Stimulated activated CD8-positive, alpha-beta memory T cell treated with anti-CD3 and anti-CD28 coated beads, Interleukin-7, amount 100 ng/mL, for 24 hours (primary cell): ENCODE results near the gene OGDH.
A peak's percentile ranks its signal among the peaks of the same experiment; 100 is the strongest.

Experiments
- DNase-seq: peaks from one replicate; pipeline ENCODE4 v3.0.0-alpha.2; 2020; ENCODE audit warnings: low read depth

Gene OGDH

DNA sequence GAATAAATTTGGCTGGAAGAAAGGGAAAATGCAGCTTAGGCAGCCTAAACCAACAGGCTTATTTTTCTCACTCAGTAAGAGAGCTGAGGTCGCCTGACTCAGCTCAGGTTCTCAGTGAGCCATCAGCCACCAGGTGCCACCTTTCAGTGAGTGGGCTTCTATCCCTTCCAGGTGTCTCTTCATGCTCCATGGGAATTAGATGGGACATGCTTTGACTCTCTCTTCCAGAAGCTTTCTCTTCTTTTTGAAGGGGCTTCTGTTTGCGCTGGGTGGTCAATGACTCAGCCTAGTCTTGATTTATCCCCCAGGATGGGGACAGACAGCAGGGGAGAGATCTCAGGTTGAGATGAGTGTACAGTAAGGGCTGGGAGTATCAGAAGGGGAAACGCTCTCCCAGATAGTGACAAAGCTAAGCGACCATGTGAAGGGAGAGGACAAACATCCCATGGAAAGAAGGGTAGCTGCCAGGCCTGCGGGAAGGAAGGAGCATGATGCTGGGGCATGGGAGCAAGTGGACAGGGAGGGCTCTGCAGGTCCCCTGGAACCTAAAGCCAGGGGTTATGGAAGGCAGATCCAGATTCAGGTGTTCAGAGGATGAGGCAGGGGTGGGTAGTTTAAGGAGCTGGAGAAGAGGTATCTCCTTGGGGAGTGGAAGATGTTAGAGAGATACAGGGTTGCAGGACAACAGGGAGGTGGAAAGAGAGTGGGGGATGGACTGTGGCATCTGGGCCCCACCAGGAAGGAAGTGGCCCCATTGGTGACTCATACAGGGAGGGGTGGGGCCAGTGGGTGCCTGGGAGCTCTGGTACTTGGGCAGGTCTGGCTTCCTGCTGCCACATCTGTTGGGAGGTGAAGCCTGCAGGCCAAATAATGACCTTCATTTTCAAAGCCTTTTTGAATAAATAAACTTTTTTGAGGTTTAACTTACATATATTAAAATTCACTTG is 32.5 kb downstream of the OGDH start:
- peak; percentile 67 for DNase-seq

DNA sequence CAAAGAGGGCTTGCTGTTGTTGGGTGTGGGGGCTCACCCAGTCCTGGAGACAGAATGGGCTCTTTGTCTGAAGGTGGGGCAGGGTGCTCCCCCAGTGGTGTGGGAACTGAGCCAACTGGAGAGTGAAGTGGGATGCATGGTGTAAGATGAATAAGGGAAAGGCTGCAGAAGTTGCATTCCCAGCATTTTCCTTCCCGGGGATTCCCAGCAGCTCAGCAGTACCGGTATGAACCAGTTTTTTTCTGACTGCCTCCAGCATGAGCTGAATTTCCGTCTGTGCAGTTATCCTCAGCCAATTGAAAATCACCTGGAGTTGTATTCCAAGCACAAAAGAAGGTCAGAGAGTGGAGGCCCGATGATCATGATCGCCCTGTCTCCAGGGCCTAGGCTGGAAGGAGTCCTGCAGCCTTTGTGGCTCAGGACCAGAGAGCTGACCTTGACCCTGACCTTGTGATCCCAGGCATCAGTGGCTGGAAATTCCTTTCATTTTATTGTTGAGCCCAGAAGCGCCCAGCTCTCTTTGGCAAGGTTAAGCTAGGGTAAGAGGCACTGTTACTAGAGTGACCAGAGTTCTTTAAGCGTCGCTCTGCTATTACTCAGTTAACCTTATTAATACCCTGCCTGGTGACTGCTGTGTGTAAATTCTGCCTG is 33.4 kb downstream of the OGDH start:
- no peak for DNase-seq

DNA sequence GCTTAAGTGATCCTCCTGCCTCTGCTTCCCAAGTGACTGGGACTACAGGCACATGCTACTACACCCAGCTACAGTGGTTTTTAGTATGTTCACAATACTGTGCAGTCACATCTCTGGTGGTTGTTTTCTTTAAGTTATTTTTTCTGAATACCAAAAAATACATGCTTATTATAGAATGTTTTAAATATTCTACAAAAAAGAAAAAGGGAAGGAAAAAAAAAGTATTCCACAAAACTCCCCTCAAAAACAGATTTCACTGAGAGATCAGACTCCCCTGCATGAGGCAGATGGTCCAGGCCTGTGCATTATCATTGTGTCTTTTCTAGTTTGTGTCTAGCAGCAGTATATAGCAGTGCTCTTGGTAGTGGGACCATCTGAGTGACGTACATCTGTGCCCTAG is 36.8 kb downstream of the OGDH start:
- no peak for DNase-seq

DNA sequence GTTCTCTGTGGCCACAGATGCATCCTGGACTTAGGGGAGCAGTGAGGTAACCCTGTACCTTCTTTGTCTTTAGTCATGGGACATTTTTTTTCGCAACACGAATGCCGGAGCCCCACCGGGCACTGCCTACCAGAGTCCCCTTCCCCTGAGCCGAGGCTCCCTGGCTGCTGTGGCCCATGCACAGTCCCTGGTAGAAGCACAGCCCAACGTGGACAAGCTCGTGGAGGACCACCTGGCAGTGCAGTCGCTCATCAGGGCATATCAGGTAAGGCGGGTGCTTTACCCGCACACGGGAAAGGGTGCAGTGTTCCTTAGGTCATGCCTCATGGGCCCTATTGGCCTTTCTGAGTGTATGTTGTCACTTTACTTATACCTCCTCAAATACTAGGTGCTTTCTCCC is 38.8 kb downstream of the OGDH start:
- no peak for DNase-seq

DNA sequence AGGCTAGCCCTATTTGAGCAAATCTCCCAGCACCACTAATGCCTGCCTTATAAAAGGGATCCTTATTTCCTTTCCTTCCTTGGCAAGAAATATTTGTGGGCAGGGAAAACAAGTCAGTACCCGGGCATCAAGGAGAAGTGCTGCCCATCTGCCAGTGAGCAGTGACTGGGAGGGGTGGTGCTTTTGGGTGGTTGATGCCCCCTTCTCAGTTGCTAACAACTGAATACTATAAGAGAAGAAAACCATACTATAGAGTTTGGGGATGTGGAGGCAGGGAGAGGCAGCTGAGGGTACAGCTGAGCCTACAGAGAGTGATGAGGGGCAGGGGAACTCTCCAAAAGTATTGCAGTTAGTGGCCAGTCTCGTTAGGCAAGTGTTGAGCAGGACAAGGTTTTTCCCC is 39.3 kb downstream of the OGDH start:
- no peak for DNase-seq

DNA sequence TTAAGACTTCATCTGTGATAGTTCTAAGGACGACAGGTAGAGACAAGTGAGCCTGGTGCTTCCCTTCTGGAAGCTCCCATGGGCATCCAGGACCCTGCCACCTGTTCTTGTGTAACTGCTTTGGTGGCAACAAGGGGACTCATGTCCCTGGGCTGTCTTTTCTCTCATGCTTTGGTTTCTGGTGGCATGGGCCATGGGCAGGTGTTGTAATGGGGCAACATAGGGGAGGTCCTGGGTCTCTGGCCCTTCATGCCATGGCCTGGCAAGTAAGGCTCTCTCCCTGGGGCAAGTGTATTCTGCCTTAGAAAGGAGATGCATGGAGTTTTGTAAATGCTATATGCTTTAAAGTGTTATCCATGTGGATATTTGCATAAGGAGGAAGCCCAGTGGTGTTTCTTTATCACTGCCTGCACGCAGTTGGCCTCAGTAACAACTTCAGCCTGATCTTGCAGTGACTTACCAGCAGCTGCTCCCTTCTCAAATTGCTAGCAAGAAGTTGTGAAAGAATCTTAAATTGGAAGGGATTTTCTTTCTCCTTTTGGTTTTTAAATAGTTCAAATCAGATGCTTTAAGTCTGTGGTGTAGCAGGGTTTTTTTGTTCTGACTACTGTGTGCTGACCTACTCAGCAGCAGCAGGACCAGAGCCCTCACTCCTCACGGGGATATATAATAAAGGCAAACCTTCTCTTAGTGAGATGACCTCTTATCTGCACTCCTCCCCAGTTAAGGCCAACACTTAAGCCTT is 39.9 kb downstream of the OGDH start:
- DNase-seq: no peak

DNA sequence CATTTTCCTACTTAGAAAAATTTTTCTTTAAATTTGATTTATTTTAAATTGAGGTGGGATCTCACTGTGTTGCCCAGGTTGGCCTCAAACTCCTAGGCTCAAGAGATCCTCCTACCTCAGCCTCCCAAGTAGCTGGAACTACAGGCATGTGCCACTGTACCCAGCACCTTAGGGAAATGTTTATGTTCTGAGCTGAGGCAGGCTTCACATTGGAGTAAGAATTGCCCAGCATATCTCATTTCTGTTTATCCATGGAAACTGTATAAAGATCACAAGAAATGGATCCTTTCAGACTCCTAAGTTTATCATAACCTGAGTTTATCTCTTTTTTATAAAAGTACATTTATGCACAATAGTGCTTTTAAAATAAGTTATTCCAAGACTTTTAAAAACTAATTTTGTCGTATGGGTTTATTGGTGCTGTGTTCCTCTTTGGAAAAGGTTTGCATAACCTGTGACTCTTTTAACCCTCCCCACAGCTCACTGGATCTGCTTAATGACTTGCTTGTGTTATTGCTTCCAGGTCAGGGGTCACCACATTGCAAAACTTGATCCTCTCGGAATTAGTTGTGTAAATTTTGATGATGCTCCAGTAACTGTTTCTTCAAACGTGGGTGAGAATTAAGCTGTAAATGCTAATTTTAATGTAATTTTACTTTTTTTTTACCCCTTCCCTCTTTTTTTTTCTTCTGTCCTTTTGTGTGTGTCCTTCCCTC is 40.7 kb downstream of the OGDH start:
- DNase-seq: no peak

DNA sequence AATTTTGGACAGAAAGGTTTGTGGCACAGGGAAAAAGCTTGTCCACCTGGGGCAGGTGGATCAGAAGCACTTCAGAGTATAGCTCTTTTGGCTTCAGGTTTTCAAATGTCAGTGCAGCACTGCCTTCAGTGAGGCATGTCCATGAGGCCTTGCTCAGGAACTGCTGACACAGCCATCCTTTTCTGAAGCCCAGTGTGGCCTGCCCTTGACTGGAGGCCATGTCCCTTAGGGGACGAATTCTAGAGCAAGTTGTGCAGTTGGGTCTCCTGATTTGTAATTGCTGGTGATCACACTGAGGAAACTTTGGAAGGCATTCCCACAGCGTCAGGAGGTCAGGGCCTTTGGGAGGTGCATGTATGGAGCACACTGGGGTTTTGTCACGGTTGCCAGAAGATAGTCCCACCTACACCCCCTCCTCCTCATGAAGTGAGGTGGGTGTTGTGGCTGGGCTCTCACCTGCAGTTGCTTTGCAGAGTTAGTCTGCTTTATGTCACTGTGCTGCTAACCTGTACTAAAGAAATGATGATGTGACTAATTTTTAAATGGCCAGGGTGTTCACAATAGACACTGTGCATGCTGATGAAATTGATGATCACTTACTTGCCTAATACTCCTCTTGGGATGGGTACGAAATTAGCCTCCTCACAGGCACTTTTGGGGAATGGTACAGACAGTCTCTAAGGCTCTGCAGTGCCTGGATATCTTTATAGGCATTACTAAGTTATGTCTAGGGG is 41.7 kb downstream of the OGDH start:
- no peak for DNase-seq

DNA sequence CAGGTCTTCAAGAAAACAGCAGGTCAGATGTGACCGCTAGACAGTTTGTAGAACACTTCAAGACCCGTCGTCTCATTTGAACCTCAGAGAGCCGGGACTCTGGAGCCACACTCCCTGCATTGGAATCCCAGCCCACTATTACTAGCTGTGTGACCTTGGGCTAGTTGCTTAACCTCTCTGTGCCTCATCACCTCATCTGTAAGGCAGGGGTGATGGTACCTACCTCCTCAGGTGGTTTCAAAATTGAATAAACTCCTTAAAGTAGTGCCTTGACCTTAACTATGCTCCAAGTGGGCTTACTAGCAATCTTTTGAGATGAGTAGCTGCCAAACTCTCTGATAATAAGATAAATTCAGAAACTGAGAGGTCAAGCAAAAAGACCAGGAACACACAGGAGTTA is 43.8 kb downstream of the OGDH start:
- DNase-seq: no peak

DNA sequence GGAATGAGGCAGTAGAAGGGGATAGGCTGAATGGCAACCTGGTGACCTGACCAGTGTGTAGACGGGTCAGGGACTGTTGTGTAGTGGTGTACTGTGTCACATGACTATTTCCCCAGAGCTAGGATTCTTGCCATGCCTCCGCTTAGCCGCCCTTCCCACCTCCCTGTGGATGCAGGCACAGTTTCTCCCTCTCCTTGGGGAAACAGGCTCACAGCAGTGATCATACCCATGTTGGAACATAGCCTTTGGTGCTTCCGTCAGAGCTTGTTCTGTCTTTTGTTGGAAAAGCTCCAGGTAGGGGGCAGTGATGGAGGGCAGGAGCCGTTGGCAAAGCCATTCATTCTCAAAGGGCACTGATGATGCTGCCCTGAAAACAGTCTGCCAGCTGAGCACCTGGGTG is 44.3 kb downstream of the OGDH start:
- no peak for DNase-seq

DNA sequence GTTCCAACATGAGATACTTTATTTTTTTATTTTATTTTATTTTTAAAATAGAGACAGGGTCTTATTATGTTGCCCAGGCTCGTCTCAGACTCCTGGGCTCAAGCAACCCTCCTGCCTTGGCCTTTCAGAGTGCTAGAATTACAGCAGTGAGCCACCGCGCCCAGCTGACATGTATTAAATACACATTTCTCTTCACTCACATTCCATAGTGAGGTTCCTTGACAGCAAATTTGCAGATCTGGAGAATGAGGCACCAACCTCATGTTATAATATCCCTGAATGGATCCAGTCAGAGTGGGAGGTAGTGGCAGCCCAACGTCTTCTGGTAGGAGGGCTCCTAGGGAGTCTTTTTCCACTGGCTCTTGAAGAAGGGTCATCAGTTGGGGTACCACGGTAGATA is 46.1 kb downstream of the OGDH start:
- DNase-seq: no peak

DNA sequence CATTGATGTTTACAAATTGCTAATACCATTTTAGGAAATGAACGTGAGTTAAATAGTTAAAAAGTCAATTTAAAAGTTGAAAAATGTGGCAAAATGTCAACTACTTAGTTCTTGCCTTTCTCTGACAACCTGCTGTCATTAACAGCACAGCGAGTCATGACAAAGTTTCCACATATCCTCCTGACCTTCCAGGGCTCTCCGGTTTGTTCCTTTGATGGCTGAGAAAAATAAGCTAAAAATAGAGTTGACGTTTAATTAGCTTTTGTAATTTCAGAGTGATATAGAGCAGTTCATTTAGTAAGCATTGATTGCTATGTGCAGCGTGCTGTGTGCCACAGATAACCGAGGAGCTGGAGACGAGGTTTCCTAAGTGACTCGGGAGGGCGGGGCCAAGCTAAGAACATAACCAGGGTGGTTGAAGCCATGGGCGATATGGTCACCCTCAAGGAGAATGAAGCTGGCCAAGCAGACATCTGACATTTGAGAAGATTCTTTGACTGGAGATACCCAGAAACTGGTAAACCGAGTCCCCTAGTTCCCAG is 47.9 kb downstream of the OGDH start:
- no peak for DNase-seq

DNA sequence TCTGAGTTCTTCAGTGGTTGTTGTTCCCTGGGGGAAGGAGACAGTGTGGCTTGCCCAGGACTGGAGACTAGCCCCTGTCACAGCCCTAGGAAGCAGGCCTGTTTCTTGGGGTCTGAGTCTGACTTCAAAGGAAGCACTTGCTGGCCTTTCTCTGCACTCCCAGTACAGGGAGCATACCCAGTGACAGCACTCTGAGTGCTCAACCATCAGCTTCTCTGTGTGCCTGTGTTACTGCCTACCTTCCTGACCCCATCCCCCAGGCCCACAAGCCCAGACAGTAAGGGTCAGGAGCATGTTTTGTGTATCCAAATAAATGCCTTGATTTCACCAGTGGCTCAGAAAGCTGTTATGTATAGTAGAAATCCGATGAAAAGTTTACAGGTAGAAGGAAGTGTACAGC is 48.9 kb downstream of the OGDH start:
- DNase-seq: no peak

DNA sequence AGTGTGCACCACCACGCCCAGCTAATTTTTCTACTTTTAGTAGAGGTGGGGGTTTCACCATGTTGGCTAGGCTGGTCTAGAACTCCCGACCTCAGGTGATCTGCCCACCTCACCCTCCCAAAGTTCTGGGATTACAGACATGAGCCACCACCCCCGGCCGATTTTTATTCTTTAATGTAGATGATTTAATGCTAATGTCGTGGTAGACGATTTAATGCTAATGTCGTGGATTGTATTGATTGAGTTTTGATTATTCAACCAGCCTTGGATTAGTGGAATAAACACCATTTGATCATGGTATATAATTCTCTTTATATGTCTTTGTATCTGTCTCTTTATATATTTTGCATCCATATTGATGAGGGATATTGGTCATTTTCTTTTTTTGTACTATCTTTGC is 52.6 kb downstream of the OGDH start:
- no peak for DNase-seq

DNA sequence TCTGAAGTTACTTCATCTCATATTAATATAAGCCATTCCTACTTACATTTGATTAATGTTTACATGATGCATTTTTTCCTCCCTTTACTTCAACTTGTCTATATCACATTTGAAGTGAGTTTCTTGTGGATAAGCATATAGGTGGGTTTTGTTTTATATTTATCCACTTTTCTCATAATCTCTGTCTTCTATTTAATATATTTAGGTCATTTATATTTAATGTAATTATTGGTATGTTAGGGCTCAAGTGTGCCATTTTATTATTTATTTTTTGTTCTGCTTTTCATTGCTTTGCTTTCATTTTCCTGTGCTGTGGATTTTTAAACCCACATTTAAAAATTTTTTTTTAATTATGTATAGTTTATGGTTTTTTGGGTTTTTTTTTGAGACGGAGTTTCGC is 54.8 kb downstream of the OGDH start:
- DNase-seq: no peak

DNA sequence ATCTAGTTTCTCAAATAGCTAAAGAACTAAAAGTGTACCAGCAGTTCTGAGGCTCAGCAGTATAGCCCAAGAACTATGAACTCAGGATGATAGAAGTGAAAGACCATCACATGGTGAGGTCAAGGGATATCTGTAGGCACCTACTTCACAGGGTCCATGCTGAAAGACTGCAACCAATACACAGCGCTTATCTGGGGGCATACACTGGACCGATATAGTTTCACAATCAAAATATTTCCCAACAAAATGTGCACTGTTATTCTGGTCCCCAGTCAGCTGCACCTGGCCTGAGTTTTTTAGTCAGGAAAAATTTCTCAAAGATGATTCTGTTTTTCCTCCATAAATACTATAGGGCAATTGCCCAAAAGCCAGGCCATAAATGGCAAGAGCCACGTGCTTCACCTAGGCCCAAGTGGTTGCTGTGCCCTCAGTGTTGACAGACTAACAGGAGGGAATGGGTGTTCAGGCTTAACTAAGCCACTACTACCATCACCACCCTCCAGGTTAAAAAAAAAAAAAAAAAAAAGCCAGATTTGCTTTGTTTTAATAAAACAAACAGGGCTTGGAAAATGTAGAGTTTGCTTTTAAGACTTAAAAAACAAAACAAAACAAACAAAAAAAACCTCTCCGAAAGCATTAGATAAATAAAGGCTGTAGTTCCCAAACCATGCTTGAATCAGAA is 58.5 kb downstream of the OGDH start:
- no peak for DNase-seq

DNA sequence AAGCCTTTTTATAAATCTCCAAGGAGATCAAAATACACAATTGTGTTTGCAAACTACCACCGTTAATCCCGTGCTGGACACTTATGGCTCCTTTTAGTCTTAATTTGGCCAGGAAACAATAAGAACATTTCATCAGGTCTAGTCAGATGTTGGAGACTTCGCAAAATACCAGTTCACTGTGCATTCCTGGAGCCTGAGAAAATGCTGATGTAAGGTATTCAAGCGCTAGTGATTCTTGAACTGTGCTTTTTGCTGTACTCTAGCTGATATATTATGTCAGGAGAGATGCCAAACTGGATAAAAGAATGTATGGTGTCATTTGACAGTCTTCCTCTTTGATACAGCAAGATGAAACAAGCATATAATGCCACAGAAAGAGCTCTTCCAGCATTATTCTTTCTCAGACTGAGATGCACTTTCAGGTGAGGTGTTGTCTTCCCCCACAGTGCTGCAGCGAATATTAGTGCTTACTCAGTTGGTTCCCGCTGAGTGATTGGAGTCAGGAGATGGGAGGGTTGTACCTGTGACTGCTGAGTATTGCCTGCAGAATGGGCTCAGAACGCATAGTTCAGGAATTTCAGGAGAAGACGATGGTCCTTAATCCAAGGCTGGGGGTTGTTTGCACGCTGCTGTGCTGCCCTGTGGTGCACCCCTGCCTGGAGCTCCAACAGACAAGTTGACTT is 59.2 kb downstream of the OGDH start:
- no peak for DNase-seq

DNA sequence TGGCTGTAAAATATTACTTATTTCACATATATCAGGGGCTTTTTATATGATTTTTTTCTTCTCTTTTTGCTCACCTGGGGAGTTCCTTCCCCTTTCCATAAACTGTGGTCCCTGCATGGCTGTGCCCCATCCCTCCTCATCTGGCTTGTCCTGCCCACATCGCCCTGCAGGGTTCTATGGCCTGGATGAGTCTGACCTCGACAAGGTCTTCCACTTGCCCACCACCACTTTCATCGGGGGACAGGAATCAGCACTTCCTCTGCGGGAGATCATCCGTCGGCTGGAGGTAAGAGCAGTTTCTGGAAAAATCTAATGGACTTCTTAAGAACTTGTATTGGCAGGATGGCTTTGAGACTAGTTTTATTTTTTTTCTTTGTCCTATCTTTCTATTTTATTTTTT is 60.1 kb downstream of the OGDH start:
- DNase-seq: no peak

DNA sequence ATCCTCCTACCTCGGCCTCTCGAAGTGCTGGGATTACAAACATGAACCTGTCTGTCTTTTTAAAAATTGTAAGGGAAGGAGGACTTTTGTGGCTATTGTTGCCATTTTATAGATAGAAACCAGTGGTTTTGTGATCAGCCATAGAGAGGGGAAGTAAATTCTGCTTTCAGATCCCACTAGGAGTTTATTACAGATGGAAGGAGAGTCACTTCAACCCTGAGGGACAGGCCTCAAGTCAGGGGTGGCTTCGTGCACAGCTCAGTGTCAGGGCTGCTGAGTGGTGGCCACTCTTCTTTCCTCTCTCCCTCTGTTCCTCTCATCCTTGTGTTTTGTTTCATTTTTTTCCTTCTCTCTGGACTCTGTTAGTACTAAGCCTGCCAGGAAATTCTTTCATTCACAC is 60.8 kb downstream of the OGDH start:
- no peak for DNase-seq

DNA sequence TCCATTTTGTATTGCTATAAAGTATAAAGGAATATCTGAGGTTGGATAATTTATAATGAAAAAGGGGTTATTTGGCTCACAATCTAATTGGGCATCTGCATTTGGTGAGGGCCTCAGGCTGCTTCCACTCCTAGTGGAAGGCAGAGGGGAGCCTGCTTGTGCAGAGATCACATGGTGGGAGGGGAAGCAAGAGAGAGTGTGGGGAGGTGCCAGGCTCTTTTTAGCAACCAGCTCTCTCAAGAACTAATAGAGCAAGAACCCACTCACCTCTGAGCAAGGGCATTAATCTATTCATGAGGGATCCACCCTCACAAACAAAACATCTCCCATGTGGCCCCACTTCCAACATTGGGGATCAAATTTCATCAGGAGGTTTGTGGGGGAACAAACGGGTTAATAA is 64.6 kb downstream of the OGDH start:
- no peak for DNase-seq
